ENCODE results near the gene ELOVL1.

Gene ELOVL1

DNA sequence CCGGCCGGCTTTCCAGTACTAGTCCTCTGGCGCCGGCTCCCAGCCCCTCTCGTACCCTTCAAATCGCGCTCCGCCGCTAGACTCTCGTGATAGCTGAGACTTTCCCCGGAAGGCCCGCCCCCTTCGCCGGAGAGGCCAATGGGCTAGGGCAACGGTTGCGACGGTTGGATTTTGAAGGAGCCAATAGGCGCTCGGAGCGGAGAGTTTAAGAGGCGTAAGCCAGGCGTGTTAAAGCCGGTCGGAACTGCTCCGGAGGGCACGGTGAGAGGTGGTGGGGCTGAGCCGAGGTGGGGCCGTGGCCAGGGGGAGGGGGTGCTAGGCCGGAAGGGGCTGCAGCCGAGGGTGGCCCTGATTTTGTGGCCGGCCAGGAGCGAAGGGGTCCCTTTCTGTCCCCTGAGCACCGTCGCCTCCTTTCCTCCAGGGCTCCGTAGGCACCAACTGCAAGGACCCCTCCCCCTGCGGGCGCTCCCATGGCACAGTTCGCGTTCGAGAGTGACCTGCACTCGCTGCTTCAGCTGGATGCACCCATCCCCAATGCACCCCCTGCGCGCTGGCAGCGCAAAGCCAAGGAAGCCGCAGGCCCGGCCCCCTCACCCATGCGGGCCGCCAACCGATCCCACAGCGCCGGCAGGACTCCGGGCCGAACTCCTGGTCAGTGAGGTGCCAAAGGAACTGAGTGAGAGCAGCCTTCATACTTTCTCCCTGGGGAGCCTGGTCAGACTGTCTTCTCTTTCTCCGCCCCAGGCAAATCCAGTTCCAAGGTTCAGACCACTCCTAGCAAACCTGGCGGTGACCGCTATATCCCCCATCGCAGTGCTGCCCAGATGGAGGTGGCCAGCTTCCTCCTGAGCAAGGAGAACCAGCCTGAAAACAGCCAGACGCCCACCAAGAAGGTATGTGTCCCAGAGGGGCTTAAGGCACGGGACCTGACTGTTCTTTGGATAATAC is 8.8 kb downstream of the ELOVL1 start, which contains the start of gene CDC20:
CDC20 (plus strand) TSS at position 236 of the 948 bp plus-strand sequence; CDS start at position 471, 235 bp downstream.
- POLR2A ChIA-PET: interaction anchor here (0.6 to 1.6 kb wide), 5 partner anchors 8 to 403 kb away, joined by 3 to 13 read pairs (median 4); partner anchors contain the start of gene ELOVL1
- peak; percentile 97 for DNase-seq (ENCODE audit: extremely low spot score)
- CTCF ChIA-PET: interaction anchor here (1.0 to 3.0 kb wide), 7 partner anchors 9 to 133 kb away, joined by 3 to 12 read pairs (median 5); partner anchors contain the start of gene ELOVL1
- TF ChIP-seq, protein P1, sequence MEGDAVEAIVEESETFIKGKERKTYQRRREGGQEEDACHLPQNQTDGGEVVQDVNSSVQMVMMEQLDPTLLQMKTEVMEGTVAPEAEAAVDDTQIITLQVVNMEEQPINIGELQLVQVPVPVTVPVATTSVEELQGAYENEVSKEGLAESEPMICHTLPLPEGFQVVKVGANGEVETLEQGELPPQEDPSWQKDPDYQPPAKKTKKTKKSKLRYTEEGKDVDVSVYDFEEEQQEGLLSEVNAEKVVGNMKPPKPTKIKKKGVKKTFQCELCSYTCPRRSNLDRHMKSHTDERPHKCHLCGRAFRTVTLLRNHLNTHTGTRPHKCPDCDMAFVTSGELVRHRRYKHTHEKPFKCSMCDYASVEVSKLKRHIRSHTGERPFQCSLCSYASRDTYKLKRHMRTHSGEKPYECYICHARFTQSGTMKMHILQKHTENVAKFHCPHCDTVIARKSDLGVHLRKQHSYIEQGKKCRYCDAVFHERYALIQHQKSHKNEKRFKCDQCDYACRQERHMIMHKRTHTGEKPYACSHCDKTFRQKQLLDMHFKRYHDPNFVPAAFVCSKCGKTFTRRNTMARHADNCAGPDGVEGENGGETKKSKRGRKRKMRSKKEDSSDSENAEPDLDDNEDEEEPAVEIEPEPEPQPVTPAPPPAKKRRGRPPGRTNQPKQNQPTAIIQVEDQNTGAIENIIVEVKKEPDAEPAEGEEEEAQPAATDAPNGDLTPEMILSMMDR (IDR thresholded peaks at IDR 0.05; ENCODE audit: control extremely low read depth, extremely low read depth, low read depth, missing control alignments): no peak

DNA sequence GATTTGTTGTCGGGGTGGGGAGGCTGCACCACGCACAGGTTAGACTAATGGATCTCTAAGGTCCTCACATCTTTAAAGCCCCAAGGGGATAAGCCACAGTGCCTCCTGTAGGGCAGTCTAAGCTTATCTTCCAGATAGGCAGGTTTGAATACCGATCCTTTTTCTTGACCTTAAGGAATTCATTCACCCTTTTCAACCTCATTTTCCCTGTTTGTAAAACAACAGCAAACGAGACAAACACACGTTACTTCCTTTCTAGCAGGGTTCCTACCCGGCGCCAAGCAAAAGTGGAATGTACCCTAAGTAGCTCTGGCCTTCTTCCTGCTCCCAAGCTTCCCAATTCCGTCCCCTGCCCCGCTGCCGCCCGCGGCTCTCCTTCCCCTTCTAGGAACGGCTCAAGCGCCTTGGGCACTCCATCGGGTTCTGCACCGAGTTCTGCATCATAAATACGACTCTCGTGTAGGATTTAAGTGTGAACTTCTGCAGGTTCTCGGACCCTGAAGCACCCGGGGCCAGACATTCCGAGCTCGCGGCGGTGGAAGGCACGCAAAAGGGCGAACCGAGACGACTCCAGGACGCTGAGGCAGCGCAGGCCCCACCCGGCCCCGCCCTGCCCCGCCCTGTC is 9.6 kb downstream of the ELOVL1 start:
- TF ChIP-seq, protein P1 (IDR thresholded peaks at IDR 0.05; ENCODE audit: control extremely low read depth, extremely low read depth, low read depth, missing control alignments): peak; percentile 44
- CTCF ChIA-PET: interaction anchor here (0.8 to 3.0 kb wide), 9 partner anchors 9 to 132 kb away, joined by 3 to 12 read pairs (median 4); partner anchors contain the start of gene ELOVL1
- POLR2A ChIA-PET: interaction anchor here (0.6 to 1.6 kb wide), 5 partner anchors 9 to 402 kb away, joined by 3 to 13 read pairs (median 4); partner anchors contain the start of gene ELOVL1
- DNase-seq (ENCODE audit: extremely low spot score): peak; percentile 71

DNA sequence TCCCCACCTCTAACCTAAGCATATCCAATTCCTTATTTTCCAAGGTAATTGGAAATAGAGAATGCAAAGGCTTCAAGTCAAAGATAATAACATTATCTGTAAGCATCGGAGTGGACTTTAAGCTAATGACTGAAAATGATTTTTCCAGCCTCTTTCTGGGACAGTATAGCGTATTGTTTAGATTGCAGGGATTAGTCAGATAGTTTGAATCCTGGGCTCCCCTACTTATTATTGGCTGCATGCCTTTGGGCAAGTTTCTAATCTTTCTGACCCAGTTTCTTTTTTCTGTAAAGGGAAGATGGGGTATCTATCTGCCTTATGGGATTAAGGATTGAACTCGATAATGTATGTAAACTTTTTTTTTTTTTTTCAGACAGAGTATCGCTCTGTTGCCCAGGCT is 10.6 kb downstream of the ELOVL1 start:
- no peak for DNase-seq (ENCODE audit: extremely low spot score)
- ChIA-PET POLR2A (no interaction called here), CTCF (interaction anchor here (1.4 to 3.0 kb wide), 4 partner anchors 10 to 131 kb away, joined by 3 to 12 read pairs (median 8); partner anchors contain the start of gene ELOVL1)
- TF ChIP-seq, protein P1 (IDR thresholded peaks at IDR 0.05; ENCODE audit: control extremely low read depth, extremely low read depth, low read depth, missing control alignments): no peak

DNA sequence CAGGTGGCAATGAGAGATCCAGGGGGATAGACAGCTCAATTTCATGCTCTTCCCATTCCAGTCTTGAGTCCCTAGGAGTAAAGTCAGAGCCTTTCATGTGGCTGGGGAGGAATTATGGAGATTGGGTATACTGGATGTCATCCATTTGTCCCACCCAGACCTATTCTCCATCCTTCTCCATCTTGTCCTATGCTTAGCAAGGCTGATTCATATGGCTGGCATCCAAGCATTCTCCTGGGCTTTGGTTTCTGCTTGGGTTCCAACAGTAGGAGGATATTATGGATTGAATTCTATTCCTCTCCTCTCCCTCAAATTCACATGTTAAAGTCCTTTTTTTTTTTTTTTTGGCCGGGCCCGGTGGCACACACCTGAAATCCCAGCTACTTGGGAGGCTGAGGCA is 12.9 kb downstream of the ELOVL1 start:
- ChIA-PET CTCF (interaction anchor here (1.7 kb wide), 1 partner anchor 116 kb away, joined by 4 read pairs; no protein-coding TSS in a partner anchor), POLR2A (no interaction called here)
- no peak for DNase-seq (ENCODE audit: extremely low spot score)
- TF ChIP-seq, protein P1 (IDR thresholded peaks at IDR 0.05; ENCODE audit: control extremely low read depth, extremely low read depth, low read depth, missing control alignments): no peak

DNA sequence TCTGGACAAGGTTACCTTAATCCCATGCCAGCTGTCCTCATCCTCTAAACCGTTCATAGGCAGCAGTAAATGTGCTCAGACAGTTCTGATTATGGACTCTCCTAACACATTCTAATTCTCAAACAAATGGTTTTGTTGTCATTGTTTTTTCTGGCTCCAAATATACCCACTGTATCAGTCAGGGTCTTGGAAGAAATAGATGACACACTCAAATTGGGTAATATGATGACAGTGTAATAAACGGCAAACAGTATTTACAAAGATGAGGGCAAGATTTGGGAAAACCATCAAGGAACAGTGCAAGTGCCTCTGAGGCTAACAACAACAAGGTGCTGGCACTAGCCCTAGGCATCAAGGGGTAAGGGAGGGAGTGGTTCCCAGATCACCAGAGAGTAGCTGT is 13.3 kb downstream of the ELOVL1 start:
- ChIA-PET POLR2A (no interaction called here), CTCF (interaction anchor here (1.6 to 1.7 kb wide), 2 partner anchors 116 kb away, joined by 4 to 5 read pairs; no protein-coding TSS in a partner anchor)
- TF ChIP-seq, protein P1 (IDR thresholded peaks at IDR 0.05; ENCODE audit: control extremely low read depth, extremely low read depth, low read depth, missing control alignments): no peak
- DNase-seq (ENCODE audit: extremely low spot score): no peak

DNA sequence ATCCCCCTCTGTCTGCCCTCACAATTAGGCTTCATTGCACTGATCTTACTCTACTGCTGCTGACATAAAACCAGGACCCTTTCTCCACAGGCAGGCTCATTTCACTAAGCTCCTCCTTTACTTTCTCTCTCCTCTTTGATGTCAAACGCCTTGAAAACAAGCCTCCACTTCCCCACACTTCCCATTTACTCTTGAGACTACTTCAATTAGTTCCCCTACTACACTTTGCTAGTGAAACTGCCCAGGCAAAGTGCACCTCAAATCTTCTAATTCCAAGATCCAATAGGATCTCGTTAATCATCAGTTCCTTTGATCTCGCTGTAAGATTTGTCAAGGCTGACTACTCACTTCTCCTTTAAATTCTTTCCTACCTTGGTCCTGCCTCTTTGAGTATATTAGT is 14.9 kb downstream of the ELOVL1 start:
- POLR2A ChIA-PET: no interaction called here
- no peak for DNase-seq (ENCODE audit: extremely low spot score)
- CTCF ChIA-PET: interaction anchor here (1.6 kb wide), 1 partner anchor 114 kb away, joined by 5 read pairs; no protein-coding TSS in a partner anchor
- TF ChIP-seq, protein P1 (IDR thresholded peaks at IDR 0.05; ENCODE audit: control extremely low read depth, extremely low read depth, low read depth, missing control alignments): no peak
